Osteocyte (in vitro differentiated cells): ENCODE data around the gene SYTL4. TPM values are rescaled to one million over a fixed set of nuclear protein-coding genes. Genes with fewer than 3 reads are reported as not detected.

Experiments used
- DNase-seq: peaks from one replicate; pipeline ENCODE4 v3.0.0; 2021; ENCODE audit warnings: mixed read lengths; ENCODE audit not compliant: unreplicated experiment; ENCODE audit errors: extremely low spot score
- H3K27ac Mint-ChIP-seq: one replicate; pipeline ENCODE4 v1.8.0; 2021; ENCODE audit warnings: mild to moderate bottlenecking, mixed read lengths; ENCODE audit not compliant: unreplicated experiment
- H3K27me3 Mint-ChIP-seq: one replicate; pipeline ENCODE4 v1.8.0; 2021; ENCODE audit warnings: mixed read lengths; ENCODE audit not compliant: unreplicated experiment
- H3K36me3 Mint-ChIP-seq: one replicate; pipeline ENCODE4 v1.8.0; 2021; ENCODE audit warnings: mixed read lengths; ENCODE audit not compliant: unreplicated experiment
- H3K4me1 Mint-ChIP-seq: one replicate; pipeline ENCODE4 v1.8.0; 2021; ENCODE audit warnings: mixed read lengths; ENCODE audit not compliant: unreplicated experiment
- H3K4me3 Mint-ChIP-seq: one replicate; pipeline ENCODE4 v1.8.0; 2021; ENCODE audit warnings: mild to moderate bottlenecking, moderate library complexity, mixed read lengths; ENCODE audit not compliant: unreplicated experiment
- H3K9me3 Mint-ChIP-seq: one replicate; pipeline ENCODE4 v1.8.0; 2021; ENCODE audit warnings: mixed read lengths; ENCODE audit not compliant: unreplicated experiment
- total RNA-seq: library from RNA; stranded (reverse); gene quantifications from 2 replicates; pipeline ENCODE4 v1.2.1, GENCODE V29; 2021
- TF ChIP-seq, protein P1 (sequence below): fragments of 200-600 bp; sonication (generic); IDR thresholded peaks from 2 replicates; pipeline ENCODE4 v1.5.0; 2021; ENCODE audit warnings: antibody characterized with exemption, mild to moderate bottlenecking, moderate library complexity

SYTL4 gene
- total RNA-seq, 1 donor from 2014 or later: 23.2 TPM

DNA sequence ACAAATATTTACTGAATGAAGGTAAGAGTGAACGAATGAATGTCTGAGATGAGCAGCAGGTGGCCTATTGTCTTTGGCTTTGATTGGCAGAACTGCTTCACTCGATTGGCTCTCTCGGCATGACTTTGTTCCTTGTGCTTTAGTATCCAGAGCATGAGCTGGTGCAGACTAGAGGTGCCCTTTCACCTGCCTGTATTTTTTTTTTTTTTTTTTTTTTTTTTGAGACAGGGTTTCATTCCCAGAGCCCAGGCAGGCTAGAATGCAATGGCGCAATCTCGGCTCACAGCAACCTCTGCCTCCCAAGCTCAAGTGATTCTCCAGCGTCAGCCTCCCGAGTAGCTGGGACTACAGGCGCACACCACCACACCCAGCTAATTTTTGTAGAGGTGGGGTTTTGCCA, 49.0 kb downstream of the SYTL4 start:
- peaks cover 47% of the 10 kb centered on the region for H3K4me1 Mint-ChIP-seq
- H3K27me3 Mint-ChIP-seq: no peaks in the 10 kb centered on the region
- TF ChIP-seq, protein P1, sequence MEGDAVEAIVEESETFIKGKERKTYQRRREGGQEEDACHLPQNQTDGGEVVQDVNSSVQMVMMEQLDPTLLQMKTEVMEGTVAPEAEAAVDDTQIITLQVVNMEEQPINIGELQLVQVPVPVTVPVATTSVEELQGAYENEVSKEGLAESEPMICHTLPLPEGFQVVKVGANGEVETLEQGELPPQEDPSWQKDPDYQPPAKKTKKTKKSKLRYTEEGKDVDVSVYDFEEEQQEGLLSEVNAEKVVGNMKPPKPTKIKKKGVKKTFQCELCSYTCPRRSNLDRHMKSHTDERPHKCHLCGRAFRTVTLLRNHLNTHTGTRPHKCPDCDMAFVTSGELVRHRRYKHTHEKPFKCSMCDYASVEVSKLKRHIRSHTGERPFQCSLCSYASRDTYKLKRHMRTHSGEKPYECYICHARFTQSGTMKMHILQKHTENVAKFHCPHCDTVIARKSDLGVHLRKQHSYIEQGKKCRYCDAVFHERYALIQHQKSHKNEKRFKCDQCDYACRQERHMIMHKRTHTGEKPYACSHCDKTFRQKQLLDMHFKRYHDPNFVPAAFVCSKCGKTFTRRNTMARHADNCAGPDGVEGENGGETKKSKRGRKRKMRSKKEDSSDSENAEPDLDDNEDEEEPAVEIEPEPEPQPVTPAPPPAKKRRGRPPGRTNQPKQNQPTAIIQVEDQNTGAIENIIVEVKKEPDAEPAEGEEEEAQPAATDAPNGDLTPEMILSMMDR: no peak
- peaks cover 9% of the 10 kb centered on the region for H3K9me3 Mint-ChIP-seq
- no peak for DNase-seq
- no peak overlapping the region for H3K4me3 Mint-ChIP-seq
- H3K27ac Mint-ChIP-seq: no peak overlapping the region
- H3K36me3 Mint-ChIP-seq: no peaks in the 10 kb centered on the region

DNA sequence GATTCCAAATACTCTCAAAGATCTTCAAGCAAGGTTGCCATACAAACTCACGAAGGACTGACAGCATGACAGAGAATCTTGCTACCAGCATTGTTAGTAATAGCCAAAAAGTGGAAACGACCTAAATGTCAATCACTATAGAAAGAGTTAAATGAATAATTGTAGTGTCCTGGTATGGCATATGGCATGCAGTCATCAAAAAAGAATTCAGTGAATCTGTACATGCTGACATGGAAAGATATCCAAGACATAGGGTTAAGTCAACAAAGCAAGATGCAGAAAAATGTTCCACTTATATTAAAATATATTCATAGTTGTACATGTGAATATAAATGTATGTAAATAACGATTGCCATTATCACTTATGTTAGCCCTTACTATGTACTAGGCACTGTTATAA, 50.3 kb downstream of the SYTL4 start:
- Mint-ChIP-seq H3K27me3 (no peaks in the 10 kb centered on the region), H3K36me3 (peaks cover 6% of the 10 kb centered on the region), H3K4me3 (no peak overlapping the region), H3K27ac (peak overlapping the region; percentile 90), H3K4me1 (peaks cover 47% of the 10 kb centered on the region), H3K9me3 (peaks cover 9% of the 10 kb centered on the region)
- DNase-seq: no peak
- TF ChIP-seq, protein P1: no peak

DNA sequence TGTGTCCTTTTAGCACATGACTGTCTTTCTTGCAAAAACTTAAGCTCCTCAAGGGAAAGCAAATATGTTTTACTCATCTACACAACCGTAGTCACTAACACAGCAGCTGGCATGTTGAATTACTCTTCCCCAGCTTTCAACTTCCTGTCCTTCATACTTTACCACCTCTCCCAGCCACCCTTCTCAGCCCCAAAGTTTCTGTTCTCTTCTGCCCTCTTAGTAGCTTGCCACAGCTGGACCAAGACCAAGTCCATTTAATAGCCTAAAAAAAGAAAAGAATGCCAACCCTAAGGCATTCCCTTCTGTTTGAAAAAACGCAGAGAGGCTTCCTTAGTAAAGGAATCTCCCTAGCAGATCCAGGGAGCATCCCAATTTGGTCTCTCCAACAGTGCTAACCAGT, 51.2 kb downstream of the SYTL4 start:
- H3K36me3 Mint-ChIP-seq: peaks cover 6% of the 10 kb centered on the region
- H3K9me3 Mint-ChIP-seq: peaks cover 9% of the 10 kb centered on the region
- H3K4me1 Mint-ChIP-seq: peaks cover 46% of the 10 kb centered on the region
- no peak for DNase-seq
- no peaks in the 10 kb centered on the region for H3K27me3 Mint-ChIP-seq
- peak overlapping the region; percentile 90 for H3K27ac Mint-ChIP-seq
- TF ChIP-seq, protein P1: no peak
- H3K4me3 Mint-ChIP-seq: no peak overlapping the region

- Mint-ChIP-seq H3K4me3 (no peak overlapping the region), H3K9me3 (peaks cover 9% of the 10 kb centered on the region), H3K27ac (no peak overlapping the region), H3K27me3 (no peaks in the 10 kb centered on the region), H3K36me3 (peaks cover 6% of the 10 kb centered on the region), H3K4me1 (peaks cover 42% of the 10 kb centered on the region)
- no peak for DNase-seq
- TF ChIP-seq, protein P1: no peak
Measured at GRCh38 chrX:100677611-100678181, 54.2 kb downstream of the SYTL4 start.

GRCh38 chrX:100674705-100675104, 57.2 kb downstream of the SYTL4 start:
- Mint-ChIP-seq H3K4me1 (peaks cover 21% of the 10 kb centered on the region), H3K4me3 (no peak overlapping the region), H3K27ac (no peak overlapping the region), H3K36me3 (peaks cover 10% of the 10 kb centered on the region), H3K9me3 (peaks cover 5% of the 10 kb centered on the region), H3K27me3 (no peaks in the 10 kb centered on the region)
- TF ChIP-seq, protein P1: no peak
- DNase-seq: no peak
